ENCODE measurements around the gene TFAP2D.

The TFAP2D gene

DNA sequence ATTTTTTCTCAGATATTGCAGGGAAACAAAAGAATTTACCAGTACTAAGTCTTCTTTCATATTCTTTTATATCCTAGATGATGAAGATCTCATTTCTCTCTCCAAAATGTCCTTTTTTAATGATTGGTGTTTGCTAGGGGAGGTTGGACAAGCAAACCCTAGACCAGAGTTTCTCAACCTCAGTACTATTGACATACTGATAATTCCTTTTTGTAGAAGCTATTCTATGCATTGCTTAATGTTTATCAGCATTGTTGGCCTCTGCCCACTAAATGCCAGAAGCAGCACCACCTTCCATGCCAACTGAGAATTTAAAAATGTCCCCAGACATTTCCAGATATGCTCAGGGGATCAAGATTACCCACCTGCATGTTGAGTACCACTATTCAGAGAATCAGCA lies 91.0 kb downstream of the TFAP2D start:
- no peak overlapping the region for H3K9ac ChIP-seq (ENCODE audit: low read depth, low read length)
- no peaks in the 10 kb centered on the region for H3K27me3 ChIP-seq (ENCODE audit: control insufficient read depth, insufficient read depth, low read length)
- no peaks in the 10 kb centered on the region for H3K4me1 ChIP-seq (ENCODE audit: control insufficient read depth, insufficient read depth, low read length)
- H3K36me3 ChIP-seq (ENCODE audit: control insufficient read depth, insufficient read depth, low read length), result no peaks in the 10 kb centered on the region
- no peaks in the 10 kb centered on the region for H3K9me3 ChIP-seq (ENCODE audit: control insufficient read depth, insufficient read depth, low read length)
- H3K4me3 ChIP-seq (ENCODE audit: low read depth, low read length), result no peak overlapping the region

DNA sequence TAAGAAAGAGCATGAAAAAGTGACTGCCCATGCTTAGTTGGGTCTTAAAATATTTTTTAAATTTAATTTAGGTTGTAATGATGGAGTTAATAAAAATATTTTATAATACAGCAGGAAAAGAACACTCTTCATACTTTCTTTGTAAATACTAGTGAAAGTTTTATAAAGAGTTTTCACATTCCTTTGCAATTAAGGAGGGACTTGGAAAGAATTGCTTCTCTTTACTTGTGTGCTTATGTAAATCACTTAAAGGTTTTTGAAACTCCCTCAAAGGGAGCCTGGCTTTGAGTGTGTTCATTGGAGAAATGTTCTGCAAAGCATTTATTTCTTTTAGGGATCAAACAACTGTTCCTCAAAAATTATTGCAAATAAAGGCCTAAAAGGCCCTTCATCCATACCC lies 93.7 kb downstream of the TFAP2D start:
- H3K36me3 ChIP-seq (ENCODE audit: control insufficient read depth, insufficient read depth, low read length), result no peaks in the 10 kb centered on the region
- no peak overlapping the region for H3K4me3 ChIP-seq (ENCODE audit: low read depth, low read length)
- no peaks in the 10 kb centered on the region for H3K9me3 ChIP-seq (ENCODE audit: control insufficient read depth, insufficient read depth, low read length)
- H3K4me1 ChIP-seq (ENCODE audit: control insufficient read depth, insufficient read depth, low read length), result no peaks in the 10 kb centered on the region
- H3K27me3 ChIP-seq (ENCODE audit: control insufficient read depth, insufficient read depth, low read length), result no peaks in the 10 kb centered on the region
- no peak overlapping the region for H3K9ac ChIP-seq (ENCODE audit: low read depth, low read length)

DNA sequence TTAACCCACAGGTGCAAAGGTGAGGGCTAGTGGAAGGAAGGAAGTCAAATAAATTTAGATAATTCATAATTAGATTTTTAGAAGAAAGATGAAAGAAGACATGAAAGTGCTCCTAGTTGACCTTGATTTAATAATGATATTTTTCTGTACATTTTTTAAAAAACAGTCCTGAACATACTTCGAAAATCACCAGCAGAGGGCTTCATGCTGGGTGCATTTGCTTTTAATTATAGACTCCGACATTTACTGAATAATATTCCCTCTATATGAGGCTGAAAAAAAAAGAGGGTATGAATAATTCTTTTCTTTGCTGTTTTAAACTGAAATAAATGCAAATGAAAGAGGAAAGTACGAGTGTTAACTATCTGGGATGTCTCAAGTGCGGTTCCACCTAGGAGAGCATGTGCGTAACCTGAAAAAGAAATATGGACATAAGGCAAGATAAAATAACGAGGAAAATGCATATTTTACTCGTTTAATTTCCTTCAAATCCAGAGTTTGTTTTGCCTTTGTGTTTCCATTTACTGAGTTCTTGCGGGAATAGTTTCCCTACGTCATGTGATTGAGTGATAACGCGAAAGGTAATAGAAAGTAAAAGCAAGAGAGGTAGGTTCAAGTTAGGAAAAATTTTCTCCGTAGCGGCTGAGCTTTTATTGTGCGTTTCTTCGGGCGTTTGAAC lies 102.2 kb downstream of the TFAP2D start:
- H3K4me1 ChIP-seq (ENCODE audit: control insufficient read depth, insufficient read depth, low read length), result peaks cover 3% of the 10 kb centered on the region
- no peak overlapping the region for H3K9ac ChIP-seq (ENCODE audit: low read depth, low read length)
- peaks cover 73% of the 10 kb centered on the region for H3K27me3 ChIP-seq (ENCODE audit: control insufficient read depth, insufficient read depth, low read length)
- H3K4me3 ChIP-seq (ENCODE audit: low read depth, low read length), result peak overlapping the region; percentile 47
- no peaks in the 10 kb centered on the region for H3K9me3 ChIP-seq (ENCODE audit: control insufficient read depth, insufficient read depth, low read length)
- no peaks in the 10 kb centered on the region for H3K36me3 ChIP-seq (ENCODE audit: control insufficient read depth, insufficient read depth, low read length)

DNA sequence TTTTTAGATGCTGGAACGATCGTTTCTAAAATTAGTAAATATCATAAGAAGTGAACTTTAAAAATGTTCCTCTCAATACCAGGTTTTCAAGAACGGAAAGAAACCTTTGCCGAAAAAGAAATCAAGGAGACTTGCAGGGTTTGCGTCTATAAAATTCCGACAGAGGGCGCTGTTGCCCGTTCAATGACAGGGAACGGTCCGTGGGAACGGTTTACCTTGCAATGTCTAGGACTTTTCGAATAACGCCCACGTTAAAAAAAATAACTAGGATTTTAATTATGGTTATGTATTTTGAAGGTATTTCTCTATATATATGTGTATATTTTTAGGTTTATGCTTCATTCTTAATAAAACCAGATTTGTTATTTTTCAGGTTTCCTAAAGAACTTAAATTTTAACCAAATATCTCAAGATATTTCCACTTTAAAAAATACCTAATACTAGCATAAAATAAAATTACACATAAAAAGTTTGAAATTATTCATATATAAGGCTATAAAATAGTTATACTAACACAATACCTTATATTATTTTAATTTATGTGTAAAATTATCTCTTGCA lies 102.9 kb downstream of the TFAP2D start:
- H3K4me1 ChIP-seq (ENCODE audit: control insufficient read depth, insufficient read depth, low read length), result peaks cover 6% of the 10 kb centered on the region
- H3K9ac ChIP-seq (ENCODE audit: low read depth, low read length), result no peak overlapping the region
- H3K4me3 ChIP-seq (ENCODE audit: low read depth, low read length), result peak overlapping the region; percentile 47
- H3K27me3 ChIP-seq (ENCODE audit: control insufficient read depth, insufficient read depth, low read length), result peaks cover 79% of the 10 kb centered on the region
- no peaks in the 10 kb centered on the region for H3K9me3 ChIP-seq (ENCODE audit: control insufficient read depth, insufficient read depth, low read length)
- no peaks in the 10 kb centered on the region for H3K36me3 ChIP-seq (ENCODE audit: control insufficient read depth, insufficient read depth, low read length)

DNA sequence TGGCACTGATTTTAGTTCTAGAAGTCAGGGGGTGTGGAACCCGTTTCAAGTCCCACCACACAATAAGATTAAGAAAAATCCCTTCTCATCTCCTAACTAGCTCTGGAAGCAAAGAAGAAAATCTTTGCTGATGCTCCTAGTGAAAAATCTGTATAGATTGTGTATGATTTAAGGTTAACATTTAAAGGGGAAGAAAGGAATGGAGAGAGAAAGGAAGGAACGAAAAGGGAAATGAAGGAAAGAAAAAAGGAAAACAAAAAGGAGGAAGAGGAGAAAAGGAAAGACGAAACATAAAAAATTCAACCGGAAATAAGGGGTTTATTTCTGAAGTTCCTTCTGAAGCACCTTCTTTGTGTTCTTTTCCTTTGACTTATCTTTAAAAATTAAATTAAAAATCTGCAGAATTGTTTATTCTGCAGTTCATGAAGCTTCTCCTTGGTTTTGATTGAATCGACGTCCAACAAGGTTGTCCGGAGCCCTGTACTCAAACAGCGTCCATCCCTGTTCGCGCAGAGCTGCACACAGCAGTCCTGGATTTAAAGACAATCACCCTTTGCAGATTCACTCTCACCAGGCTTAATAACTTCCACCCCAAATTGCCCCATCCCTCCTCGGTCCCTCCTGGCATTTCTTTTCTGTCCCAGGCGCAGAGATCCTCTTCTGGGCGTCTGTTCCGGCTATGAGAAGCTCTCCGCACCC lies 103.8 kb downstream of the TFAP2D start:
- H3K27me3 ChIP-seq (ENCODE audit: control insufficient read depth, insufficient read depth, low read length), result peaks cover 88% of the 10 kb centered on the region
- H3K4me1 ChIP-seq (ENCODE audit: control insufficient read depth, insufficient read depth, low read length), result peaks cover 9% of the 10 kb centered on the region
- H3K9ac ChIP-seq (ENCODE audit: low read depth, low read length), result no peak overlapping the region
- no peaks in the 10 kb centered on the region for H3K36me3 ChIP-seq (ENCODE audit: control insufficient read depth, insufficient read depth, low read length)
- no peaks in the 10 kb centered on the region for H3K9me3 ChIP-seq (ENCODE audit: control insufficient read depth, insufficient read depth, low read length)
- H3K4me3 ChIP-seq (ENCODE audit: low read depth, low read length), result no peak overlapping the region

DNA sequence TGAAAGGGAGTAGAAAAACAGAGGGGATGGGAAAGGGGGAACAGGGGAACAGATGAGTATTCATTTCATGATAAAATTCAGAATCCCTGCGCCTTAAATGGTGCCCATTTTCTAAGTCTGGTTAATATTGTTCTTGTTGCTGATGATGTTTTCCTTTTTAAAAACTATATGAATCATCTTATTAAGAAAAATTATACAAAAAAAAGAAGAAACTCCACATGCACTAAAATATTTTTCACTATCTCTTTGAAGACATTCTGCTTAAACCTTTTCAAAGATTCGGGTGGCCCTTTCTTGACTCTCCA lies 104.3 kb downstream of the TFAP2D start:
- Histone ChIP-seq H3K4me1 (ENCODE audit: control insufficient read depth, insufficient read depth, low read length) (peaks cover 9% of the 10 kb centered on the region), H3K4me3 (ENCODE audit: low read depth, low read length) (no peak overlapping the region), H3K9me3 (ENCODE audit: control insufficient read depth, insufficient read depth, low read length) (no peaks in the 10 kb centered on the region), H3K27me3 (ENCODE audit: control insufficient read depth, insufficient read depth, low read length) (peaks cover 93% of the 10 kb centered on the region), H3K9ac (ENCODE audit: low read depth, low read length) (no peak overlapping the region), H3K36me3 (ENCODE audit: control insufficient read depth, insufficient read depth, low read length) (no peaks in the 10 kb centered on the region)

DNA sequence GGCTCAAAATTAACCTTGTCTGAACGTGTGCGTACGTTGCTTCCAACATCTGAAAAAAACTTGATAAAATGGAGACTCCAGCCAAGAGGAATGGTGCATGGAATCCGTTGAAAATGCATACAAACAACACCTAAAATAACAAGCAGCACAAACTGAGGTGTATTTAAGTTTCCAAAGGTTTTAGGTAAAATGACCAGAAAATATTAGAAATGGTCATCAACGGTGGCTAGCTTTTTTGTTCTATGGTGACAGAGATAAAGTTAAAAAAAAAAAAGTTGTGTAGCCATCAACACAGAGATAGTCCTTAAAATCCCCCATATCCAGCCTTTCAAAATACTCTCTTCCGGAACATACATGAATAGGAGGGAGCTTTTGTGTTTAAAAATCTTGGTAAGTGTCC lies 104.7 kb downstream of the TFAP2D start:
- Histone ChIP-seq H3K4me3 (ENCODE audit: low read depth, low read length) (no peak overlapping the region), H3K4me1 (ENCODE audit: control insufficient read depth, insufficient read depth, low read length) (peaks cover 13% of the 10 kb centered on the region), H3K27me3 (ENCODE audit: control insufficient read depth, insufficient read depth, low read length) (peaks cover 97% of the 10 kb centered on the region), H3K36me3 (ENCODE audit: control insufficient read depth, insufficient read depth, low read length) (no peaks in the 10 kb centered on the region), H3K9me3 (ENCODE audit: control insufficient read depth, insufficient read depth, low read length) (no peaks in the 10 kb centered on the region), H3K9ac (ENCODE audit: low read depth, low read length) (no peak overlapping the region)

DNA sequence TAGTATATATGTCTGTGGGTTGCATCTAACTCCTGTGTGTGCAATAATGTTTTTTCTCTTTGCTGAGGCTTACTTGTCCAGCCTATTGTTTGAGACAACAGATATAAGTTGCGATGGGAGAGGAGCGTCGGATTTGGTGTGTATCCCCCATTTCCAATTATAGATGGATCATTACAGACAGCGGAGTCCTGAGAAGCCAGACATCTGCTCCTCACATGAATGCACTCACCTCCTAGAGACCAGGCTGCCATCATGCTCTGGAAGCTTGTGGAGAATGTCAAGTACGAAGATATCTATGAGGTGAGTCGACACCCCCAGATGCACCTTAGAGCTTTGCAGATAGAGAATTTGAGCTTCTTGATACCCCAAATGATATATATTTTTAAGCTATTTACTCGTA lies 105.3 kb downstream of the TFAP2D start, which contains the start of gene TFAP2B:
Gene TFAP2B (plus strand): TSS at position 199 of the 400 bp plus-strand sequence. CDS start 21 bp downstream, at position 220.
- Histone ChIP-seq H3K9me3 (ENCODE audit: control insufficient read depth, insufficient read depth, low read length) (no peaks in the 10 kb centered on the region), H3K36me3 (ENCODE audit: control insufficient read depth, insufficient read depth, low read length) (no peaks in the 10 kb centered on the region), H3K4me3 (ENCODE audit: low read depth, low read length) (peak within 1 kb of the TSS; percentile 32), H3K4me1 (ENCODE audit: control insufficient read depth, insufficient read depth, low read length) (peaks cover 15% of the 10 kb centered on the region), H3K27me3 (ENCODE audit: control insufficient read depth, insufficient read depth, low read length) (peaks cover 98% of the 10 kb centered on the region), H3K9ac (ENCODE audit: low read depth, low read length) (no peak within 1 kb of the TSS)

DNA sequence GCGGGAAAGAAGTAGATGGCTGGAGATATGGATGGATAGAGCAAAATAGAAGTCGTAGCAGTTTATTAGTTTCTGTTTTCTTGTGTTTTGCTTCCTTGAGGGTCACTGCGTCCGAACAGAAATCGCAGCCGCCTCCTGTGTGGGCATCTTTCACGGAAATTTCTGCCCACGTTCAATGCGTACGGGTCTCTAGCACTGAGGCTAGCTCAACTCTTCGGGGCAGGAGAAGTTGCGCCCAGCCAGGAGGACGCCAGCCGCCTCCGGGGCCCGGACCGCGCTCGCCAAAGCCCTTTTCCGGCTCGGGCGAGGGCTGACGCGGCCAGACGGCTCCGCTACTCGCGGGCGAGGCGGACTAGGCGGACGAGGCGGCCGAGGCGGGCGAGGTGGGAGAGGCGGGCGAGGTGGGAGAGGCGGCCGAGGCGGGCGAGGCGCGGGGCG lies 106.2 kb downstream of the TFAP2D start:
- Histone ChIP-seq H3K4me3 (ENCODE audit: low read depth, low read length) (peak overlapping the region; percentile 32), H3K27me3 (ENCODE audit: control insufficient read depth, insufficient read depth, low read length) (peaks cover 98% of the 10 kb centered on the region)

DNA sequence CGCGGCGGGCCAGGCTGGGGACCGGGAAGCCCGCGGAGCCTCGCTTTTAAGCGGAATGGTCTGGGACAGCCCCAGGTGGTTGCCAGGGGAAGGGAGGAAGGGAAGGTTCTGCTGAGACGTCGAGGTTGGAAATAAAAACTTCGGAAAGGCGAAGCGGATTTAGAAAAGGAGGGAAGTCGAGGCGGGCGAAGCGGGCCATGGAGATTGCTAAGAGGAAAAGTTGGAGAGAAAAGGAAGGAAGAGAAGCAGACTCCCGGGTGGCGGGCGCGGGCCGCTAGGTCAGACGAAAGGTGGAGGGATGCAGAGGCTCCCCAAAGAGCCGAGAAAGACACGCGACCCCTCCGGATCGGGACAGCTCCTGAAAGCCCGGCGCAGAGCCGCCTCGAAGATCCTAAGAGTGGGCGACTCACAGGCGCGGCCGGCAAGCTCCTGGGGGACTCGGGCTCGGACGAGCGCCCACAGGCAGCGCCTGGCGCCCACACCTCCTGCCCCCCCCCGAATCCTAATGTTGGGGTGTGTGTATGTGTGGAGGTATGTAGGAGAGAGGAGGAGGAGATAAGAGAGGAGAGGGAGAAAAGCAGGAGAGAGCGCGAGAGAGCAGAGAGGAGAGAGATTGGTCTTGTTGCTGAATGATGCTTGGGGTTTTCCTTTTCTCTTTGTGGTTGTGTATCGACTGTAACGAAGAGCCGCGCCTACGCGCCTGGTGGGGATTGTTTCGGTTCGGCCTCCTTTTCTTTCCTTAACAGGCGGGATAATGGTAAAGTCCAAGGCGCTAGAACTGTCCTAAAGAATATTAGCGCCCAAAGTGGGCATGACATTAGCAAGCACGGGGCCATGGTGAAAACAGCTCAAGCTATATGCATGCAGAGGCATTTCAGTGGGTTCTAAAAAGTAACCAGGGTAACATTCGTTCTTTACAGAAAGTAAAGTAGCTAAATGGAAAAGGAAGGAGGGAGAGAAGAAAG lies 106.9 kb downstream of the TFAP2D start:
- peaks cover 29% of the 10 kb centered on the region for H3K4me1 ChIP-seq (ENCODE audit: control insufficient read depth, insufficient read depth, low read length)
- peak overlapping the region; percentile 9 for H3K4me3 ChIP-seq (ENCODE audit: low read depth, low read length)
- peaks cover 98% of the 10 kb centered on the region for H3K27me3 ChIP-seq (ENCODE audit: control insufficient read depth, insufficient read depth, low read length)
- no peaks in the 10 kb centered on the region for H3K9me3 ChIP-seq (ENCODE audit: control insufficient read depth, insufficient read depth, low read length)
- H3K36me3 ChIP-seq (ENCODE audit: control insufficient read depth, insufficient read depth, low read length), result no peaks in the 10 kb centered on the region
- no peak overlapping the region for H3K9ac ChIP-seq (ENCODE audit: low read depth, low read length)

More for the DNA sequence above, 106.2 kb downstream of the TFAP2D start:
- Histone ChIP-seq H3K9ac (ENCODE audit: low read depth, low read length) (no peak overlapping the region), H3K4me1 (ENCODE audit: control insufficient read depth, insufficient read depth, low read length) (peaks cover 23% of the 10 kb centered on the region), H3K9me3 (ENCODE audit: control insufficient read depth, insufficient read depth, low read length) (no peaks in the 10 kb centered on the region), H3K36me3 (ENCODE audit: control insufficient read depth, insufficient read depth, low read length) (no peaks in the 10 kb centered on the region)

DNA sequence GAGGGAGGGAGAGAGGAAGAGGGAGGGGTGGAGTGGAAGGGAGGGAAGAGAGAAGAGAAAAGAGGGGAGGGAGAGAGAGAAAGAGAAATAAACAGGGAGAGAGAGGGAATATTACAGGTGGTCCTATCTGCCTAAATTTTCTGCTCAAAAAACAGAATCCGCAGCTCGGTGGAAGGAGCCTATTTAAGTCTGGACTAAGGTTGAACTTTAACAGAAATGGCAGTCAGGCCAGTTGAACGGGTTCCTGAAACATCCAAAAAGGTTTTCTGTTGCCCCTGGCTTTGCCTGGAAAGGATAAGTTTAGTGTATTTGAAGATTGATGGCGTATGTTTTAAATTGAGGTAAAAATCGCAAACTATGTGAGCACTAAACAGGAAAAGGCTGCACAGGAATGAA lies 107.5 kb downstream of the TFAP2D start:
- no peak overlapping the region for H3K9ac ChIP-seq (ENCODE audit: low read depth, low read length)
- H3K4me3 ChIP-seq (ENCODE audit: low read depth, low read length), result no peak overlapping the region
- no peaks in the 10 kb centered on the region for H3K9me3 ChIP-seq (ENCODE audit: control insufficient read depth, insufficient read depth, low read length)
- no peaks in the 10 kb centered on the region for H3K36me3 ChIP-seq (ENCODE audit: control insufficient read depth, insufficient read depth, low read length)
- peaks cover 30% of the 10 kb centered on the region for H3K4me1 ChIP-seq (ENCODE audit: control insufficient read depth, insufficient read depth, low read length)
- H3K27me3 ChIP-seq (ENCODE audit: control insufficient read depth, insufficient read depth, low read length), result peaks cover 98% of the 10 kb centered on the region
